B cell (primary cell): ENCODE data around the gene ARL4C. TPM values are rescaled to one million over a fixed set of nuclear protein-coding genes. Genes with fewer than 3 reads are reported as not detected.

ENCODE experiments used
- ATAC-seq: fragments of 200-7000 bp; cut with Tn5 transposase; one replicate; pipeline ENCODE4 v1.10.0; 2021; ENCODE audit warnings: low read depth, mild to moderate bottlenecking, moderate number of reproducible peaks, moderate library complexity
- CTCF ChIA-PET: fragments of 350-600 bp; sonication (Branson Sonifier 250); formaldehyde crosslinking; loops from one replicate; lab custom pipeline; 2021; ENCODE audit warnings: antibody characterized with exemption, inconsistent platforms; lab: Charles Lee
- POLR2A ChIA-PET: fragments of 350-600 bp; sonication (Branson Sonifier 250); formaldehyde crosslinking; loops from one replicate; lab custom pipeline; 2021; ENCODE audit warnings: antibody characterized with exemption; lab: Charles Lee
- DNase-seq: peaks from one replicate; pipeline ENCODE4 v3.0.0; 2013
- H2AFZ ChIP-seq: 2 replicates; pipeline ENCODE4 v1.6.1; 2012; ENCODE audit warnings: mild to moderate bottlenecking, low read depth, low read length; ENCODE audit not compliant: insufficient read depth, poor library complexity, severe bottlenecking
- H3K27ac ChIP-seq, 2 donors: 1 replicate in 1 of 2; 2 replicates in 1 of 2; pipeline ENCODE4 v1.5.1; 2012 to 2013; ENCODE audit warnings: low read length in 2 of 2, mild to moderate bottlenecking in 2 of 2, moderate library complexity in 1 of 2
- H3K27me3 ChIP-seq, 4 experiments: fragments of 200-600 bp in 1 of 4; sonication (generic) in 1 of 4; replicated peaks in 1 of 4; 1 replicate in 2 of 4; 2 replicates in 2 of 4; pipeline versions ENCODE4 v1.6.1 to v1.7.0; 2013 to 2016; ENCODE audit warnings: low read length in 3 of 4, mild to moderate bottlenecking in 2 of 4, mixed read lengths in 1 of 4, moderate library complexity in 1 of 4; ENCODE audit not compliant: insufficient read depth in 4 of 4, control insufficient read depth in 3 of 4; ENCODE audit errors: control extremely low read depth in 1 of 4
- H3K36me3 ChIP-seq, 2 experiments: replicated peaks in 1 of 2; 1 replicate in 1 of 2; 2 replicates in 1 of 2; pipeline versions ENCODE4 v1.6.1 to v1.7.1; 2013; ENCODE audit warnings: low read length in 1 of 2; ENCODE audit not compliant: insufficient read depth in 2 of 2, control insufficient read depth in 1 of 2; ENCODE audit errors: control extremely low read depth in 1 of 2, extremely low read depth in 1 of 2
- H3K4me1 ChIP-seq, 2 donors: fragments of 200-600 bp in 1 of 2; sonication (generic) in 1 of 2; 1 replicate in 1 of 2; 2 replicates in 1 of 2; pipeline versions ENCODE4 v1.5.1 to v1.6.1; 2013 to 2017; ENCODE audit warnings: low read length in 2 of 2; ENCODE audit not compliant: control insufficient read depth in 2 of 2, insufficient read depth in 2 of 2
- H3K4me2 ChIP-seq: replicated peaks from 2 replicates; pipeline ENCODE3; 2012; ENCODE audit warnings: mild to moderate bottlenecking, low read depth, low read length; ENCODE audit not compliant: poor library complexity, severe bottlenecking
- H3K4me3 ChIP-seq, 5 experiments: fragments of 200-600 bp in 1 of 5; sonication (generic) in 1 of 5; 1 replicate in 3 of 5; 2 replicates in 2 of 5; pipeline versions ENCODE4 v1.5.1 to v1.7.0; 2011 to 2016; ENCODE audit warnings: low read length in 4 of 5, mild to moderate bottlenecking in 4 of 5, low read depth in 2 of 5, control low read depth in 1 of 5, moderate library complexity in 1 of 5; ENCODE audit not compliant: insufficient read depth in 1 of 5; ENCODE audit errors: control extremely low read depth in 1 of 5, extremely low read depth in 1 of 5
- H3K79me2 ChIP-seq: fragments of 200-600 bp; sonication (generic); one replicate; pipeline ENCODE4 v1.6.0; 2016; ENCODE audit warnings: low read length; ENCODE audit not compliant: control insufficient read depth, insufficient read depth
- H3K9ac ChIP-seq: fragments of 200-600 bp; sonication (generic); 2 replicates; pipeline ENCODE4 v1.6.1; 2017; ENCODE audit warnings: mild to moderate bottlenecking, low read length, moderate library complexity
- H3K9me3 ChIP-seq, 3 donors: one replicate each; pipeline versions ENCODE4 v1.6.1 to v1.7.1; 2013; ENCODE audit warnings: low read length in 2 of 3; ENCODE audit not compliant: control insufficient read depth in 2 of 3, insufficient read depth in 1 of 3; ENCODE audit errors: control extremely low read depth in 1 of 3
- H4K20me1 ChIP-seq: 2 replicates; pipeline ENCODE4 v1.6.0; 2012; ENCODE audit warnings: mild to moderate bottlenecking, low read length; ENCODE audit not compliant: insufficient read depth, control insufficient read depth, poor library complexity, severe bottlenecking
- H3K27ac Mint-ChIP-seq: one replicate; pipeline ENCODE4 v1.8.0; 2021; ENCODE audit warnings: mixed read lengths
- H3K27me3 Mint-ChIP-seq: one replicate; pipeline ENCODE4 v1.8.0; 2021; ENCODE audit warnings: mixed read lengths
- H3K4me1 Mint-ChIP-seq: one replicate; pipeline ENCODE4 v1.8.0; 2021; ENCODE audit warnings: mixed read lengths
- H3K4me3 Mint-ChIP-seq: one replicate; pipeline ENCODE4 v1.8.0; 2021; ENCODE audit warnings: mixed read lengths
- H3K9me3 Mint-ChIP-seq: one replicate; pipeline ENCODE4 v1.8.0; 2022; ENCODE audit warnings: mixed read lengths; ENCODE audit not compliant: insufficient read depth
- EZH2 ChIP-seq: IDR thresholded peaks from 2 replicates; pipeline ENCODE4 v1.6.1; 2012; ENCODE audit warnings: borderline replicate concordance, low read depth, mild to moderate bottlenecking, moderate library complexity, low read length; ENCODE audit not compliant: insufficient read depth, poor library complexity, severe bottlenecking
- WGBS: methylation state at CpG from one replicate; pipeline ENCODE4 v1.1.5; 2013; ENCODE audit warnings: missing lambda C conversion rate; ENCODE audit not compliant: insufficient coverage; 5-methylcytosine and 5-hydroxymethylcytosine counted together
- intact Hi-C: fragments of 100-400 bp; cut with micrococcal nuclease; formaldehyde crosslinking; loops from one replicate; pipeline ENCODE4 v1.10.0; 2022
- polyA plus RNA-seq: library from polyadenylated mRNA; depleted of rRNA; stranded (reverse); fragments of >200 nt; gene quantifications from 2 replicates; pipeline ENCODE4 v1.2.3, GENCODE V29; 2012
- total RNA-seq, 2 donors: library from RNA; stranded (reverse); fragments of 120-200 nt in 1 of 2; gene quantifications; 1 replicate in 1 of 2; 2 replicates in 1 of 2; pipeline versions ENCODE4 v1.2.3 to v1.2.4, GENCODE V29; 2013 to 2022
- TF ChIP-seq, protein P1 (sequence below): fragments of 200-600 bp; IDR thresholded peaks from one replicate; pipeline ENCODE4 v1.8.0; 2022; ENCODE audit warnings: antibody characterized with exemption, mild to moderate bottlenecking

The ARL4C gene
- total and polyA plus RNA-seq, 2 donors (not counting 1 experiment from before 2014, with no cell fraction given) = 20.2 to 22.5 TPM

DNA sequence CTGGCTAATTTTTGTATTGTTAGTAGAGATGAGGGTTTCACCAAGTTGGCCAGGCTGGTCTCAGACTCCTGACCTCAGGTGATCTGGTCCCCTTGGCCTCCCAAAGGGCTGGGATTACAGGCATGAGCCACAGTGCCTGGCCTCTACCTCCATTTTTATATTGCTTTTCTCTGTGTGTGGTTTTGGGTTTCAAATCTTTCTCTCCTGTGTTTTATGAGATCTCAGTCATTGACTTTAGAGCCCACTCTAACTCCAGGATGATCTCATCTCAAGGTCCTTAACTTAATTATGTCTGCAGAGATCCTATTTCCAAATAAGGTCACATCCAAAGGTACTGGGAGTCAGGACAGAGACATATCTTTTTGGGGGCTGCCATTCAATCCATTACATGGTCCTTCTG lies 24.7 kb downstream of the ARL4C start:
- Histone ChIP-seq H3K4me1 (peaks cover 0 to 6% of the 10 kb centered on the region in 2 donors), H3K27ac (no peak overlapping the region), H4K20me1 (no peaks in the 10 kb centered on the region), H3K27me3 (no peaks in the 10 kb centered on the region), H3K9me3 (peaks cover 0 to 36% (median 0%) of the 10 kb centered on the region in 3 donors), H2AFZ (no peak overlapping the region), H3K9ac (no peak overlapping the region), H3K79me2 (no peaks in the 10 kb centered on the region), H3K36me3 (no peaks in the 10 kb centered on the region), H3K4me3 (no peak overlapping the region), H3K4me2 (no peak overlapping the region)
- no peak for ATAC-seq
- Mint-ChIP-seq H3K4me3 (no peak overlapping the region), H3K4me1 (peaks cover 6% of the 10 kb centered on the region), H3K9me3 (peaks cover 2% of the 10 kb centered on the region), H3K27me3 (no peaks in the 10 kb centered on the region), H3K27ac (no peak overlapping the region)
- intact Hi-C loops = no loop called here
- no peak for TF ChIP-seq EZH2
- TF ChIP-seq, protein P1, sequence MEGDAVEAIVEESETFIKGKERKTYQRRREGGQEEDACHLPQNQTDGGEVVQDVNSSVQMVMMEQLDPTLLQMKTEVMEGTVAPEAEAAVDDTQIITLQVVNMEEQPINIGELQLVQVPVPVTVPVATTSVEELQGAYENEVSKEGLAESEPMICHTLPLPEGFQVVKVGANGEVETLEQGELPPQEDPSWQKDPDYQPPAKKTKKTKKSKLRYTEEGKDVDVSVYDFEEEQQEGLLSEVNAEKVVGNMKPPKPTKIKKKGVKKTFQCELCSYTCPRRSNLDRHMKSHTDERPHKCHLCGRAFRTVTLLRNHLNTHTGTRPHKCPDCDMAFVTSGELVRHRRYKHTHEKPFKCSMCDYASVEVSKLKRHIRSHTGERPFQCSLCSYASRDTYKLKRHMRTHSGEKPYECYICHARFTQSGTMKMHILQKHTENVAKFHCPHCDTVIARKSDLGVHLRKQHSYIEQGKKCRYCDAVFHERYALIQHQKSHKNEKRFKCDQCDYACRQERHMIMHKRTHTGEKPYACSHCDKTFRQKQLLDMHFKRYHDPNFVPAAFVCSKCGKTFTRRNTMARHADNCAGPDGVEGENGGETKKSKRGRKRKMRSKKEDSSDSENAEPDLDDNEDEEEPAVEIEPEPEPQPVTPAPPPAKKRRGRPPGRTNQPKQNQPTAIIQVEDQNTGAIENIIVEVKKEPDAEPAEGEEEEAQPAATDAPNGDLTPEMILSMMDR = no peak
- DNase-seq = no peak
- ChIA-PET CTCF (no interaction called here), POLR2A (no interaction called here)

DNA sequence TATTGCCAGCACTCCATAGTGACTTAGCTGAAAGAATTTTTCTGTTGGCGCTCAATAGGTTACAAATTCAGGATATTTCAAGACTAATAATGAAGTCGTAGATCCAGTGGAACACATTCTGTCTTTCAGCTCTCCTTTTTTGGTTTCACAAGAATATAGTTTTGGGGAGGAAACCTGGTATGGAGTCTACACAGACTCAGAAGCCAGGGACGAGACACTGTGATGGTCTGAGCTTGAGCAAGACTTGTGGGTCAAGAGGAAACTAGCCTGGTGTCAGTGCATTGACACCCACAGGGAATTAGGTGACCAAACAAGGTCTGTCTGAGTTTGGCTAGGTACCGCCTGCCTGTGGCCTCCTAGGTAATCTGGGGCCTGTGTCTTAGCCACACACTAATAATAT lies 26.9 kb downstream of the ARL4C start:
- no peak overlapping the region for H3K4me2 ChIP-seq
- H3K4me3 ChIP-seq = no peak overlapping the region
- no peak for TF ChIP-seq EZH2
- TF ChIP-seq, protein P1 = no peak
- 89% methylated on average over 4 of the region's 4 CpGs for WGBS
- Mint-ChIP-seq H3K27ac (no peak overlapping the region), H3K27me3 (peaks cover 4% of the 10 kb centered on the region), H3K9me3 (peaks cover 2% of the 10 kb centered on the region), H3K4me3 (no peak overlapping the region), H3K4me1 (peaks cover under 1% of the 10 kb centered on the region)
- CTCF ChIA-PET = interaction anchor here (1.3 kb wide), 1 partner anchor 15 kb away, joined by 4 read pairs; no protein-coding TSS in a partner anchor
- H3K27me3 ChIP-seq = no peaks in the 10 kb centered on the region
- H3K9me3 ChIP-seq = peaks cover 0 to 33% (median 0%) of the 10 kb centered on the region in 3 donors
- H3K4me1 ChIP-seq = peaks cover 0 to under 1% of the 10 kb centered on the region in 2 donors
- no peaks in the 10 kb centered on the region for H3K36me3 ChIP-seq
- no peaks in the 10 kb centered on the region for H3K79me2 ChIP-seq
- ATAC-seq = no peak
- H4K20me1 ChIP-seq = no peaks in the 10 kb centered on the region
- no peak for DNase-seq
- no peak overlapping the region for H3K27ac ChIP-seq
- H3K9ac ChIP-seq = no peak overlapping the region
- POLR2A ChIA-PET = no interaction called here
- intact Hi-C loops = no loop called here
- no peak overlapping the region for H2AFZ ChIP-seq
